HG03060 (cell line): ENCODE measurements around the gene NR2F1.

Experiments
- ATAC-seq: cut with Tn5 transposase; IDR thresholded peaks from one replicate; pipeline ENCODE4 v1.9.1; 2021; ENCODE audit warnings: low read depth, moderate number of reproducible peaks; ENCODE audit not compliant: unreplicated experiment

Gene NR2F1

GRCh38 chr5:93626801-93627200, 43.8 kb downstream of the NR2F1 start:
- ATAC-seq = no peak

GRCh38 chr5:93632327-93632726, 49.3 kb downstream of the NR2F1 start:
- ATAC-seq = no peak

- peak; percentile 86 for ATAC-seq
These were observed 53.0 kb downstream of the NR2F1 start for GRCh38 chr5:93635991-93636390.

GRCh38 chr5:93636837-93637236, 53.8 kb downstream of the NR2F1 start:
- ATAC-seq = no peak

GRCh38 chr5:93637697-93638096, 54.7 kb downstream of the NR2F1 start:
- ATAC-seq = no peak

- no peak for ATAC-seq
These were observed 59.5 kb downstream of the NR2F1 start for GRCh38 chr5:93642526-93642925.
